Superior temporal gyrus (tissue), 1 donor: ENCODE data around the gene NR2F6.
A peak's percentile ranks its signal among the peaks of the same experiment; 100 is the strongest.

Experiments
- DNase-seq: peaks from one replicate; pipeline ENCODE4 v3.0.0-alpha.2; 2016; ENCODE audit errors: extremely low spot score

The NR2F6 gene

GRCh38 chr19:17237747-17238706, 7.7 kb downstream of the NR2F6 start:
- DNase-seq, result no peak

GRCh38 chr19:17236811-17237543, 8.7 kb downstream of the NR2F6 start:
- no peak for DNase-seq

- DNase-seq, result no peak
Measured at GRCh38 chr19:17235971-17236777, 9.5 kb downstream of the NR2F6 start.

- peak; percentile 75 for DNase-seq
Measured at GRCh38 chr19:17235300-17235970, 10.3 kb downstream of the NR2F6 start.

GRCh38 chr19:17234911-17235299, 10.8 kb downstream of the NR2F6 start:
- no peak for DNase-seq

- DNase-seq, result no peak
Measured at GRCh38 chr19:17232258-17232657, 13.5 kb downstream of the NR2F6 start.

- no peak for DNase-seq
Measured at GRCh38 chr19:17229890-17230289, 15.8 kb downstream of the NR2F6 start.

- DNase-seq, result no peak
Measured at GRCh38 chr19:17227798-17228367, 17.8 kb downstream of the NR2F6 start.

- DNase-seq, result peak; percentile 99
Measured at GRCh38 chr19:17226002-17226933, 19.5 kb downstream of the NR2F6 start, which contains the start of gene OCEL1. Gene OCEL1 (plus strand): TSS chr19:17226226. CDS start chr19:17226248, 22 bp downstream.

GRCh38 chr19:17225053-17225452, 20.7 kb downstream of the NR2F6 start:
- DNase-seq, result no peak

GRCh38 chr19:17220207-17220758, 25.4 kb downstream of the NR2F6 start:
- no peak for DNase-seq

GRCh38 chr19:17219286-17219685, 26.4 kb downstream of the NR2F6 start:
- no peak for DNase-seq

- DNase-seq, result no peak
Measured at GRCh38 chr19:17216058-17216670, 29.6 kb downstream of the NR2F6 start.

- peak; percentile 95 for DNase-seq
Measured at GRCh38 chr19:17215127-17215971, 30.4 kb downstream of the NR2F6 start, which contains the start of gene USE1. Gene USE1 (plus strand): TSS chr19:17215357. CDS start chr19:17215406, 49 bp downstream.

GRCh38 chr19:17214508-17215126, 31.1 kb downstream of the NR2F6 start:
- DNase-seq, result no peak

GRCh38 chr19:17213334-17213733, 32.4 kb downstream of the NR2F6 start:
- DNase-seq, result no peak
